ENCODE data around the gene CACNA2D1. TPM values are rescaled to one million over a fixed set of nuclear protein-coding genes. Genes with fewer than 3 reads are reported as not detected.

The CACNA2D1 gene
- total RNA-seq, 1 donor from 2014 or later, result 1.5 TPM

GRCh38 chr7:82057476-82057875 is 386.1 kb downstream of the CACNA2D1 start:
- H3K36me3 Mint-ChIP-seq, result peaks cover 9% of the 10 kb centered on the region
- H4K20me1 ChIP-seq (ENCODE audit: low read depth), result no peaks in the 10 kb centered on the region
- H3K4me3 ChIP-seq, result no peak overlapping the region
- no peak overlapping the region for H3K4me2 ChIP-seq
- H3K4me1 ChIP-seq, result no peaks in the 10 kb centered on the region
- H3F3A ChIP-seq (ENCODE audit: low read depth), result no peaks in the 10 kb centered on the region
- peaks cover 3% of the 10 kb centered on the region for H3K9me3 Mint-ChIP-seq
- no peak overlapping the region for H3K27ac Mint-ChIP-seq
- no peak overlapping the region for H2AFZ ChIP-seq (replicated peaks)
- peaks cover 8% of the 10 kb centered on the region for H3K4me1 Mint-ChIP-seq
- no peaks in the 10 kb centered on the region for H3K9me3 ChIP-seq (ENCODE audit: low read depth)
- H3K27me3 Mint-ChIP-seq (ENCODE audit: insufficient read depth, low read depth), result no peaks in the 10 kb centered on the region
- H3K36me3 ChIP-seq, result no peaks in the 10 kb centered on the region
- H3K27ac ChIP-seq, result no peak overlapping the region
- no peaks in the 10 kb centered on the region for H3K27me3 ChIP-seq
- TF ChIP-seq CTCF (IDR thresholded peaks at IDR 0.05) (no peak), EZH2phosphoT487 (IDR thresholded peaks at IDR 0.05) (no peak), EZH2 (IDR thresholded peaks at IDR 0.05) (no peak)
- H3K4me3 Mint-ChIP-seq, result no peak overlapping the region
- H3K9ac ChIP-seq, result no peak overlapping the region
- no peaks in the 10 kb centered on the region for H3K79me2 ChIP-seq (ENCODE audit: low read depth)
- DNase-seq (ENCODE audit: low spot score), result no peak

- no peaks in the 10 kb centered on the region for H4K20me1 ChIP-seq (ENCODE audit: low read depth)
- H3K79me2 ChIP-seq (ENCODE audit: low read depth), result no peaks in the 10 kb centered on the region
- no peak for TF ChIP-seq CTCF (IDR thresholded peaks at IDR 0.05)
- TF ChIP-seq EZH2phosphoT487 (IDR thresholded peaks at IDR 0.05), result no peak
- no peak for TF ChIP-seq EZH2 (IDR thresholded peaks at IDR 0.05)
- Mint-ChIP-seq H3K36me3 (peaks cover 9% of the 10 kb centered on the region), H3K27me3 (ENCODE audit: insufficient read depth, low read depth) (no peaks in the 10 kb centered on the region), H3K9me3 (peaks cover 3% of the 10 kb centered on the region), H3K4me1 (peaks cover 8% of the 10 kb centered on the region), H3K27ac (no peak overlapping the region), H3K4me3 (no peak overlapping the region)
- H3K36me3 ChIP-seq, result no peaks in the 10 kb centered on the region
- H3K4me3 ChIP-seq, result no peak overlapping the region
- DNase-seq (ENCODE audit: low spot score), result no peak
- no peak overlapping the region for H2AFZ ChIP-seq (replicated peaks)
- H3K4me2 ChIP-seq, result no peak overlapping the region
- H3K9ac ChIP-seq, result no peak overlapping the region
- peaks cover 7% of the 10 kb centered on the region for H3K4me1 ChIP-seq
- H3K9me3 ChIP-seq (ENCODE audit: low read depth), result no peaks in the 10 kb centered on the region
- H3K27ac ChIP-seq, result no peak overlapping the region
- H3F3A ChIP-seq (ENCODE audit: low read depth), result no peaks in the 10 kb centered on the region
- no peaks in the 10 kb centered on the region for H3K27me3 ChIP-seq
These were observed 387.3 kb downstream of the CACNA2D1 start for GRCh38 chr7:82056282-82056681.

GRCh38 chr7:82054544-82054943 is 389.0 kb downstream of the CACNA2D1 start:
- Histone ChIP-seq H3K27me3 (no peaks in the 10 kb centered on the region), H3K4me2 (no peak overlapping the region), H2AFZ (replicated peaks) (no peak overlapping the region), H3K4me3 (no peak overlapping the region), H3K9ac (no peak overlapping the region), H3K9me3 (ENCODE audit: low read depth) (no peaks in the 10 kb centered on the region), H3K27ac (no peak overlapping the region), H3K36me3 (no peaks in the 10 kb centered on the region), H3K4me1 (peaks cover 21% of the 10 kb centered on the region), H3F3A (ENCODE audit: low read depth) (peaks cover 4% of the 10 kb centered on the region), H3K79me2 (ENCODE audit: low read depth) (no peaks in the 10 kb centered on the region), H4K20me1 (ENCODE audit: low read depth) (no peaks in the 10 kb centered on the region)
- DNase-seq (ENCODE audit: low spot score), result no peak
- no peak overlapping the region for H3K27ac Mint-ChIP-seq
- H3K4me3 Mint-ChIP-seq, result no peak overlapping the region
- no peaks in the 10 kb centered on the region for H3K27me3 Mint-ChIP-seq (ENCODE audit: insufficient read depth, low read depth)
- peaks cover 3% of the 10 kb centered on the region for H3K9me3 Mint-ChIP-seq
- peaks cover 8% of the 10 kb centered on the region for H3K4me1 Mint-ChIP-seq
- TF ChIP-seq CTCF (IDR thresholded peaks at IDR 0.05) (no peak), EZH2 (IDR thresholded peaks at IDR 0.05) (no peak), EZH2phosphoT487 (IDR thresholded peaks at IDR 0.05) (no peak)
- peaks cover 9% of the 10 kb centered on the region for H3K36me3 Mint-ChIP-seq

Measured in neural progenitor cell (in vitro differentiated cells).